HPDE6-E6E7 (cell line): ENCODE measurements around the gene NUPR1.
A peak's percentile ranks its signal among the peaks of the same experiment; 100 is the strongest.
"Not testable (repeated sequence)": the region's sequence is repeated elsewhere in the genome, so short reads cannot be mapped to it uniquely, and the experiment has no call there.

Experiments
- DNase-seq: peaks from one replicate; pipeline ENCODE4 v3.0.0; 2011; ENCODE audit warnings: missing footprints; ENCODE audit errors: extremely low spot score

NUPR1 gene, protein sequence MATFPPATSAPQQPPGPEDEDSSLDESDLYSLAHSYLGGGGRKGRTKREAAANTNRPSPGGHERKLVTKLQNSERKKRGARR

DNA sequence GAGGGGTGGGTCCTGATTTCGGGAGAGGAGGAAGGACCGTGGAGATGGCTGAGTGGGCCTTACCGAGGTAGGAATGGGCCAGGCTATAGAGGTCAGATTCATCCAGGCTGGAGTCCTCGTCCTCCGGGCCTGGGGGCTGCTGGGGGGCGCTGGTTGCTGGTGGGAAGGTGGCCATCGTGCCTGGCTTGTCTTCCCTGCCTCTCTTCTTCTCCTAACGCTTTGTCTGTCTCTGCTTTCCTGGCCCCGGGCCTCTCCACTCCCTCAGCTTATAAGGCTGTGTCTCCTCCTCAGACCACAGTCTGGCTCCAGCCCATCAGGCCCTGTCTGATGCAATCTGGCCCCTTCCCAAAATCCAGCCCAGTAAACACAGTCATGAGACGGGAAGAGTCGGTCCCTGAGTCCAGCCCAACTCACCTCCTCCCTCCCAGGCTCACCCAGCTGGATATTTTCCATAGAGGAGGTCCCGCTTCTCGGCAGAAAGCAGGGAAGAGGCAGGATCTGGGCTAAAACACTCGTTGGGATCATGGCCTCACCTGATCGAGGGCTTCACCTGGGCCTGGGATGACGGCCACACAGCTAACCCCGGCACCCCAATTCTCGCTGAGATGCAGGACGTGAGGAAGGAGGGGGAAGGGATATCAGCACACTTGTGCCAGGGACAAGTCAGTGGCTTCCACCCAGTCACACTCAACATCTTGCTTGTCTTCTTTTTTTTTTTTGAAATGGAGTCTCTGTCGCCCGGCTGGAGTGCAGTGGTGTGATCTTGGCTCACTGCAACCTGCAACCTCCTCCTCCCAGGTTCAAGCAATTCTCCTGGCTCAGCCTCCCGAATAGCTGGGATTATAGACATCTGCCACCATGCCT lies at the start of gene NUPR1:
TSS of gene NUPR1 (minus strand) at position 242 of the 864 bp plus-strand sequence. CDS start at position 175, 67 bp downstream.
- no peak for DNase-seq

DNA sequence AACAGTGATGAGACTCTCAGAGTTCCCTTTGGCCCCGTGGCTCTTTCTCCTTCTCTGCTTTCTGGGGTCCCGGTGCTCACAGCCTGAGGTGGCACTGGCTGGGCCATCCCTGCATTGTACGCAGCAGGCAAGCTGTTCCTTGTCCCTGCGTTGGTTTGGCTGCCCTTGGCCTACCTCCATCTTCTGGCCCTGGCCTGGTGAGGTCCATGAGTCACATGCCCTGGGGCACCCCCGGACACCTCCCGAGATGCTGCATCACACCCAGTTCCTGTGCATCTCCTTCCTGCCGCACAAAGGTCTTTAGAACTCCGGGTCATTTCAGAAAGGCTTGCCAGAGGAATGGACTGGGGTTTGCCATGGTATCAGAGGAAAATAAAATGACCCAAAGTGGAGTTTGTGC lies 48.6 kb upstream of the NUPR1 start:
- DNase-seq, result peak; percentile 87

DNA sequence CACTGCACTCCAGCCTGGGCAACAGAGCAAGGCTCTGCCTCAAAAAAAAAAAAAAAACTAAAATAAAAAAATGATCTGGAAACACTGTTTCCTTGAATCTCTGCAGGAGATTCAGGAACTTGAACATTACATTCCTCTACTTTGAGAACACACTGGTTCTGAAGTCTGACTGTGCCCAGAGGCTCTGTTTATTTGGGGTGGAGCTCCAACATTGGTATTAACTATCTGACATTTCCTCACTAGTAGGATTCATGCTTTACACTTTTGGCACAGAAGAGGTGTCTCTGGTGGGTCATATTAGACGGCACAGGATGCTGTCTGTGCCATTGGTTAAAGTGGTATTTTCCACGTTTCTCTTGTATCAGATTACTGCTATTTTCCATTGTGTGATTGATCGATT lies 47.7 kb upstream of the NUPR1 start:
- DNase-seq, result no peak

DNA sequence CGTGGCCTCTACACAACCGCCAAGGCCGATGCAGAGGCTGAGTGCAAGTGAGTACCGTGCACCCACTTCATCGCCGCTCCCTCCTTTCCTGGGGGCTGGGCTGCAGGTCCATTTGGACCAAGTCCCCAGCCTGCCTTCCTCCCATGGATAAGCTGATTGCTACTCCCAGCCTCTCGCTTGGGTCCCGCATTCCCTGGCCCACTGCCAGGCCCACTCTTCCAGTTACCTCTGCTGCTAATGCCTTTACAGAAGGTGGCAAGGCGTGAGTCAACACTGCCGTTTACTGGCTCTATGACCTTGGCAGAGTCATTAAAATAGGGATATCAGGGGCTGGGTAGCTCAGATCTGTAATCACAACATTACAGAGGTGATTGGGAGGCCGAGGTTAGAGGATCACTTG lies 46.9 kb upstream of the NUPR1 start:
- no peak for DNase-seq

DNA sequence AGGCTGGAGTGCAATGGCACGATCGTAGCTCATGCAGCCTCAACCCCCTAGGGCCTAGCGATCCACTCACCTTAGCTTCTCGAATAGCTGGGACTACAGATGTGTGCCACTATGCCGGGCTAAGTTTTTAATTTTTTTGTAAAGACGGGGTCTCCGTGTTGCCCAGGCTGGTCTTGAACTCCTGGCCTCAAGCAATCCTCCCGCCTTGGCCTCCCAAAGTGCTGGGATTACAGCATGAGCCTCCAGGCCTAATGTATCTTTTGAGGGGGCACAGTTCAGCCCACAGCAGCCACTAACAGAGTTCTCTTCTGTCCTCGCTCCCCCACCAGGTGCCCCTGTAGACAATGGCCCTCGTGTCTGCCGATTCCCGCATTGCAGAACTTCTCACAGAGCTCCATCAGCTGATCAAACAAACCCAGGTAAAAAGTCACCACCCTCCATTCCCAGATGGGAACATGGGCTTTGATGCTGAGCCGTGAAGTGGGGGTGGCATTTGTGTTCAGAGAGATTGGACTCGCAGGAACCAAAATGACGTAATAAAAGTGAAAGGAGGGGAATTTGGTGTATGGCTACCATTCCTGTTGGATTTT lies 42.0 kb upstream of the NUPR1 start:
- DNase-seq, result no peak

DNA sequence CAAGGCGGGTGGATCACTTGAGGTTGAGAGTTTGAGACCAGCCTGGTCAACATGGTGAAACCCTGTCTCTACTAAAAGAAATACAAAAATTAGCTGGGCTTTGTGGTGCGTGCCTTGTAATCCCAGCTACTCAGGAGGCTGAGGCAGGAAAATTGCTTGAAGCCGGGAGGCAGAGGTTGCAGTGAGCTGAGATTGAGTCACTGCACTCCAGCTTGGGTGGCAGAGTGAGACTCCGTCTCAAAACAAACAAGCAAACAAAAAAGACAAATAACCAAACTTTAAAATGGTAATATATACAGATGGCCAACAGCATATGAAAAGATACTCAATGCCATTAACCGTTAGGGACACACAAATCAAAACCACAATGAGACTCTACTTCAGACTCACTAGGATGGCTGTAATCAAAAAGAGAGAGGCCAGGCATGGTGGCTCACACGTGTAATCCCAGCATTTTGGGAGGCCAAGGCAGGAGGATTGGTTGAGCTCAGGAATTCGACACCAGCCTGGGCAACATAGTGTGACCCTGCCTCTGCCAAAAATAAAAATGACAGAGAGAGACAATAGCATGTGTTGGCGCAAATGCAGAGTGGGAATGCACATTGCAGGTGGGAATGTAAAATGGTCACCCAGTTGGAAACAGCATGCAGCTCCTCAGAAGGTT lies 36.8 kb upstream of the NUPR1 start:
- DNase-seq, result no peak

DNA sequence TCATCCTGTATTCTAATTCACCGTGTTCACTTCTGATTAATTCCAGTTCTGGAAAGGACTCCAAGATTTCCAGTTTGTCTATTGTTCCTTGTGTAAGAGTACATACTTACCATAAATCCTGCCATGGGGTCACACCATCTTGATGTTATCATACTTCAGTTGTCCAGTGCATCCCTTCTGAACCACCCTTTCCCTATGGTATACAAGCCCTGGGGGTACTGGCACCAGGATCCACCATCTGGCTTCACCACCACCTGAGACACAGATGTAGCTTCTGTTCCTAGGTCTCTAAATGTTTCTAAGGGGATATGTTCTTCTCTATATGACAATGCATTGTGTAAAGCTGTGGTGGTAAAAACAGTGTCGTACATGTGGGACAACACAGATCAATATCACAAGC lies 36.2 kb upstream of the NUPR1 start:
- DNase-seq, result no peak

DNA sequence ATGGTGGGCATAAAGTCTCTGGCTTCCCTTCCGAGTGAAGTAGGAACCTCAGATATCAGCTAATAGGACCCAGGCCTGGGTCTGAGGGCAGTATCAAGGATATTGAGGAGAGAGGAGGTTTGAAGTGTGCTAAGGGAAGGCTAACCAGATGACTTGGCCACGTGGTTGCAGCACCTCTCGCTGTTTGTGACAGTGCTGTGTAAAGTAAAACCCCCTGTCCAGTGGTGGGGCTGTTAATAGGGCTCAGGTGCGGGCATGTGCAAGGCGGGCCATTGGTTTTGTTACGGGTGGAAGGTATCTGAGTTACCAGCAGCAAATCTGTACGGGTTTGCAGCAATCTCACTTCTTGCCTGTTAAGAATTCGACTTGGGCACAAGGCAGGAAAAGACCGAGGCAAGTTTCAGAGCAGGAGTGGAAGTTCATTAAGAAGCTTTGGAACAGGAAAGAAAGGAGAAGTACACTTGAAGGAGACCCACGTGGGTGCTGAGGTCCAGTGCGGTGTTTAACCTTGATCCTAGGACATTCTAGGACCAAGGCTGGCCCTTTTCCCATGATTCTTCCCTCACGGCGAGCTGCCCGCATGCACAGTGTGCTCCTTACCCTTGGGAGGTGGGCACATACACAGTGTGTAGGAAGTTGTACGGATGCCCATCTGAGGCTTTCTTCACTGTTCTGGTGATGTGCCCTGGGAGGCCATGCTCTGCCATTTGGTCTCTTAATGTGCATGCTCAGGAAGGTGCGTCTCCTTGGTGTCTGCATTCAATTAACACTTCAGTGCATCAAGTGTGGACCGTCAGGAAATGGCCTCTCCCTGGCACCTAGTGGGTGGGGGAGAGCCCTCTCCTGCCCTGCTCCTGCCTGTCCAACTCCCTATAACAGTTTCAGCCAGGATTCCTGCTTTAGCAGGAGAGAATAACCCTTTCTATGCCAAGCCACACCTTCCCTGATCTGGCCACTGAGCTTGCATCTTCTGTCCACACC lies 35.3 kb upstream of the NUPR1 start:
- no peak for DNase-seq

DNA sequence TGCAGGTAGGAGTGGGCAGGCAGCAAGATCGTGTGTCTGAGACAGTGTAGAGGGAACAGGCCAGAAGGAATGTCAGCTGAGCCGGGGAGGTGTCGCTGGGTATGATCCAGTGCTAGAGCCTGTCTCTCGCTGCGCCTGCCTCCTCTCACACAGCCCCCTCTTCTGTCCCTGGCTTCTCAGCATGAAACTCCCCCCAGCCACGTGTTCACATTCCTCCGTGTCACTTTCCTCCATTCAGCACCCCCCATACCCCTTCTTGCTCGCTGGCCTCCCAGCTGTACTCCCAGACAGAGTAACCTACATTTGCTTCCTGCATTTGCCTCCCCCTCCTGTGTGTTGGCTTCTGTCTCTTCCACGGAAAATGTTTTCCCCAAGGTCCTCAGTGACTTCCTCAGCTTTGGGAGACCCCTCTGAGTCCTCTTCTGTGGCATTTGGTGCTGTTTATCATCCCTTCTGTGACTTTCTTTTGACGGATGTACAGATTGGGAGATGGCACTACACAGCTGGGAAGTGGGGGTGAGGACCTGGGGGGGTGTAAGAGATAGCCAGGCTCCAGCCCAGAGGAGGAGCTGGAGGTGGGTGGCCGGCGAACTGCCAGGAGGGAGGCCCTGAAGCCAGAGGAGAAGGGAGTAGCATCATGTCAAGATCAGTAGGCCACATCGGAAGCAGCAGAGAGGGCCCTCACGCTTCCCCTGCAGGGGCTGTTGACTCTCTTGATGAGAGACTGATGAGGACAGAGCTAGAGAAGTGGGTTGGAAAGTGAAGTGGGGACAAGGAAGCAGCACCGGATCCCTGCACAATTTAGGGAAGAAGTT lies 34.1 kb upstream of the NUPR1 start:
- DNase-seq, result no peak

DNA sequence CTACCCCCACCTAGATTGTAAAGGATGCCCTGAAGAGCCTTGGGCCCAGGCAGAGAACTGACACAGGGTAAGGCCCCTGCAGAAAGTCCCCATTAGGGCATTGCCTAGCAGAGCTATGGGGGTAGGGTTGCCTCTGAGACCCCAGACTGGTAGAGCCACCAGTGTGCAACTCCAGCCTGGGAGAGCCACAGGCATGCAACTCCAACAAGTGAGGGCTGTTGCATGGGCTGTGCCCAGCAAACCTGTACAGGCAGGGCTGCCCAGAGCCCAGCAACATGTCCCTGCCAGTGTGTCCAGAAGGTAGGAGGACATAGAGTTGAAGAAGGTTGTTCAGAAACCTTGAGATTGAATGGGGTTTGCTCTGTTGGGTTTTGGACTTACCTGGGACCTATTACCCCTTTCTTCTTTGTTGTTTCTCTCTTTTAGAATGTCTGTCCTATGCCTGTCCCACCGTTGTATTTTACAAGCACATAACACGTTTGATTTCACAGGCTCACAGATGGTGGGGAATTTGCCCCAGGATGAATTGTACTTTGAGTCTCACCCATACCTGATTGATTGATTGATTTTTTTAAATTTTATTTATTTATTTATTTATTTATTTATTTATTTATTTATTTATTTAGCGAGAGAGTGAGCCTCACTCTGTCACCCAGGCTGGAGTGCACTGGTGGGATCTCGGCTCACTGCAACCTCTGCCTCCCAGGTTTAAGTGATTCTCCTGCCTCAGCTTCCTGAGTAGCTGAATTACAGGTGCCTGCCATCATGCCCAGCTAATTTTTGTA lies 31.4 kb upstream of the NUPR1 start:
- no peak for DNase-seq

DNA sequence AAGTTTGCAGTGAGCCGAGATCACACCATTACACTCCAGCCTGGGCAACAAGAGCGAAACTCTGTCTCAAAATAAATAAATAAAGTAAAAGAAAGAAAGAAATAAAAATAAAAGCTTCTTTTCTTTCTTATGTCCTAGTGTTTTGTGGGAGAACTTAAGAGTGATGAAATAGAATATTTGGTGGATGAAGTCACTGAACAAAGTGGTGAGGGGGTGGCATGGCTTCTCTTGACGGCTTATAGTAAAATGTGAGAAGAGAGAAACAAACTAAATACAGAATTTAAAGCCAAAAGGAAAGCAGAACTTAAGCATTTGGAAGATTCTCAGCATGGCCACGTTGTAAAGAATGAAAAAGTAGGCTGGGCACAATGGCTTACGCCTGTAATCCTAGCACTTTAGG lies 30.2 kb upstream of the NUPR1 start:
- no peak for DNase-seq

DNA sequence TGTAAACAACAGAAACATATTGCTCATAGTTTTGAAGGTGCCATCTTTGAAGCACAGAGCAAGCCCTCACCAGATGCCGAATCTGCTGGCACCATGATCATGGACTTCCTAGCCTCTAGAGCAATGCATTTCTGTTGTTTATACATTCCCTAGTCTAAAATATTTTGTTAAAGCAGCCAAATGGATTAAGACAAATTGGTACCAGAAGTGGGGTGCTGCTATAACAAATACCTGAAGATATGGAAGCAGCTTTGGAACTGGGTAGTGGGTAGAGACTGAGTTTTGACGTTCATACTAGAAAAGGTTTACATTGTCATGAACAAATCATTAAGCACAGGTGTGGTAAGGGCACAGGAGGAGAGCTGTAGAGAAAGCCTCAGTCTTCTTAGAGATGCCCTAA lies 28.5 kb upstream of the NUPR1 start:
- no peak for DNase-seq

DNA sequence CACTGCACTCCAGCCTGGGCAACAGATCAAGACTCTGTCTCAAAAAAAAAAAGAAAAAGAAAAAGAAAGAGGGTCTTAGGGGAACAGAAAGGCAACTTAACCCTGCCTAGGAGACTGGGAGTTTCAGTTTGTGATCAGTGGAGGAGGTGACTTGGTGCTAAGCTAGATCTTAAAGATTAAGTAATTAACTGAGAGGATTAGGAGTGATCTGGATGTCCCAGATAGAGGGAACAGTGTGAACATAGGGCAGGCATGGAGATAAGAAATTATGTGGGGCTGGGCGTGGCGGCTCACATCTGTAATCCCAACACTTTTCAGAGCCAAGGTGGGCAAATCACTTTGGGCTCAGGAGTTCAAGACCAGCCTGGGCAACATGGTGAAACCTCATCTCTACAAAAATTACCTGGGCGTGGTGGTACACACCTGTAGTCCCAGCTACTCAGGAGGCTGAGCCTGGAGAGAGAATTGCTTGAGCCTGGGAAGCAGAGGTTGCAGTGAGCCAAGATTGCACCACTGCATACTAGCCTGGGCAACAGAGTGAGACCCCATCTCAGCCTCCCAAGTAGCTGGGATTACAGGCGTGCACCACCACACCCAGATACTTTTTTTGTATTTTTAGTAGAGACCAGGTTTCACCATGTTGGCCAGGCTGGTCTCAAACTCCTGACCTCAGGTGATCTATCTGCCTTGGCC lies 27.6 kb upstream of the NUPR1 start:
- DNase-seq, result not testable (repeated sequence)

DNA sequence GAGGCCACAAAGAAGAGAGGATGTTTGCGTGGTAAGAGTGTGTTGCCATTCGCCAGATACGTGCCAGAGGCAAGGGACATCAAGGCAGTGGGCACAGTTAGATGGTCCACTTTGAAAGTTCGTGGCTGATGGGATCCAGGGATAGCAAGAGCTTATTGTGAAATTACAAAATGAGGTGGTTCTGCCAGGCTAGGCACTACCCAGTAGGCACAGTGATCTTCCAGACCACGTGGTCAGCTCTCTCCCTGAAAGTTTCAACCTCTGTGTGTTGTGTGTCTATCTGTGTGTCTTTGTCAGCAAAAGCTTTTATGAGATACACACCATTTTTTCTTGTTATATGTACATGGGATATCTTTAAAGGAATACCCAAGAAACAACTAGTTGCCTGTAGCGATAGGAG lies 24.4 kb upstream of the NUPR1 start:
- no peak for DNase-seq

DNA sequence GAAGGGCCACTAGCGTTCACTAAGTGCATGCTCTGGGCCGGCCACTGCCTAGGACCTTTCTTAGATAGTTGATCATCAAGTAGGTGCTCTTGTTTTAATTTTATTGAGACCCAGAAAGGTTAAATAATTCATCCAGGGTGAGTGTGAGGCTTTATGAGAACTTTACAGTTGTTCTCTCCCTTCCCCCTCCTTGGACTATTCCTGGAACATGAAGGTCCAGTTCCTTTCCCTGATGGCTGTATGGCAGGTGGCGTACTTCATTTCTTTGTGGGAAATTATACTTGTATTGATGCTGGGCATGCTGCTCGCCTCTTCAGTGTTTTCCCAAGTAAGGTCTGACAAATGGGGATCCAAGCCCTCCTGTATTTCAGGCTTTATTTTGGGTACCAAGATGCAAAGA lies 23.4 kb upstream of the NUPR1 start:
- no peak for DNase-seq

DNA sequence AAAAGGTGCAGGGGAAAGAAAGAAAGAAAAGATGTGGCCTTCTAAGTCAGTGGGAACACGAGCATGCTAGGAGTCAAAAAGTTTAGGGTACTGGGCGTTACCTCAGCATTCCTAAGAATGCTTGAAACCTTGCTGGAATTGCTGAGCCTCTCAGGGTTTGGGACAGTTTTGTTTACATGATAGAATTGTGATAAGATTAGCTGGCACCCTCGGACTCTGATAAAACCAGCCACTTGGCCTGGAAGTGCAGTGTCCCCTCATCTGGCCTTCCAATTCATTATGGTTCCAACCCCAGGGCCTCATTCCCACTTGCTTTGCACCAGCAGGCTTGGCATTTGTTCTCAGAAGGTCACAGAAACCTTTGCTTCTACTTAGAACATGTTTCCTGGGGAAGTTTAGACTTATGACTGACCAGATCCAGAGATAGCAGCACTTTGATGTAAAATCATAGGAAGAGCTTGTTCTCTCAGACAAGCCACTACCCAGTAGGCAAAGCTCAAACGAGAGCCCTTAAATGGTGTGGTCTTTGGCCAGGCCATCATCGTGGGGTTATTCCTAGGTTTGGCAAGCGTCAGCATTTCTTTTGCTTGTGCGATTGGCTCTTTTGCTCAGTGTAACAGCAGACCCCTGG lies 22.9 kb upstream of the NUPR1 start:
- DNase-seq, result no peak

DNA sequence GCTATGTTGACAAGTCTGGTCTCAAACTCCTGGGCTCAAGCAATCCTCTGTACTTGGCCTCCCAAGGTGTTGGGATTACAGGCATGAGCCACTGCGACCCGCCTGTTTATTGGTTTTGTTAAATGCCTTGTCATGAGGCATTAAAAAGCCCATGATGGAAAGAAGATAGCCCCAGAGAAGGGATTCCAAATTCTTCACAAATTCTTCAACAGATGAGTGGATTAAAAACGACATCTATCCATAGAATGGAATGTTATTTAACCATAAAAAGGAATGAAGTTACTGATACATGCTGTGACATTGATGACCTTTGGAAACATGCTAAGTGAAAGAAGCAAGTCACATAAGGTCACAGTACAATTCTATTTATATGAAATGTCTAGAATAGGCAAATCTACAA lies 19.7 kb upstream of the NUPR1 start:
- DNase-seq, result no peak

DNA sequence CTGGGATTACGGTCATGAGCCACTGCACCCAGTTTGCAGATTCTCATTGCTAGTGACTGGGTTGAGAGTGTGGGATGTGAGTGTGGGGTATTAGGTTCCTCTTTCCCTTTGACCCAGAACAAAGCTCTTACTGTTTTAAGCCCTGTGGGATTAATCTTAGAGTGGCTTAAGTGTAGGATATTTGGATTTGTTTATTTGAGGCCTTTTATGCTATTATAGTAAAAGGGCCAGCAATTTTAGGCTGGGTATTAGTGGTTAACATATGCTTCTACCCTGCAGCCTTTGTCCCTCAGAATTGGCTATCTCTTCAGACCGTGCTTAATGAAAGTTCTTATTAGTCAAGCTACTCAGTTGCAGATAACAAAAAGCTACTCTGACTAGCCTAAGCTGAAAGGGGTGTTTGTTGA lies 18.1 kb upstream of the NUPR1 start:
- DNase-seq, result no peak

DNA sequence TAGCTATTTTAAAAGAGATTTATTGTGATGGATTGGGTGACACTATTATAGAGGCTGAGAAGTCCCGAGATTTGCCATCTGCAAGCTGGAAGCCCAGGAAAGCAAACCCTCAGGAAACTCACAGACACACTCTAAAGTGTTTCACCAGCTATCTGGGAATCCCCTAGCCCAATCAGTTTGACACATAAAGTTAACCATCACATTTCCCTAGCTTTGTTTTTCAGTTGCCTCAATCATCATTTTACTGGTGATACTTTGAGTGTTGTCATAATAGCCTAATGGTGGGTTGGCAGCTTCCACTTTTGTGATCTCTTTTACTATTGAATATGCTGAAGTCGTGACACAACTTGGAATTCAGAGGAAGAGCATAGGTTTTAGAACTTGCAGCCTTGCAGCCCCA lies 16.8 kb upstream of the NUPR1 start:
- DNase-seq, result no peak
